Stimulated activated naive B cell treated with anti-CD40 and anti-IgM and Interleukin-4, amounts not matched to agents 10 μg/mL and 1 μg/mL and 100 μg/mL, for 72 hours (primary cell): ENCODE measurements around the gene EPHA7.
A peak's percentile ranks its signal among the peaks of the same experiment; 100 is the strongest.

Experiments used
- ATAC-seq, 2 donors: fragments of 150-1000 bp; cut with Tn5 transposase; replicated peaks; 2 replicates each; pipeline ENCODE4 v1.10.0; 2021; ENCODE audit warnings: moderate library complexity in 1 of 2
- DNase-seq: peaks from one replicate; pipeline ENCODE4 v3.0.0; 2021
- H3K27ac Mint-ChIP-seq: one replicate; pipeline ENCODE4 v1.8.0; 2022; ENCODE audit warnings: mild to moderate bottlenecking, mixed read lengths
- H3K27me3 Mint-ChIP-seq, 2 donors: one replicate each; pipeline ENCODE4 v1.8.0; 2022; ENCODE audit warnings: mixed read lengths in 2 of 2
- H3K36me3 Mint-ChIP-seq, 2 donors: one replicate each; pipeline ENCODE4 v1.8.0; 2022; ENCODE audit warnings: mixed read lengths in 2 of 2, mild to moderate bottlenecking in 1 of 2
- H3K4me1 Mint-ChIP-seq, 2 donors: one replicate each; pipeline ENCODE4 v1.8.0; 2022; ENCODE audit warnings: mixed read lengths in 2 of 2, mild to moderate bottlenecking in 1 of 2
- H3K4me3 Mint-ChIP-seq, 2 donors: one replicate each; pipeline ENCODE4 v1.8.0; 2022; ENCODE audit warnings: mild to moderate bottlenecking in 2 of 2, mixed read lengths in 2 of 2, moderate library complexity in 1 of 2
- H3K9me3 Mint-ChIP-seq, 2 donors: one replicate each; pipeline ENCODE4 v1.8.0; 2022; ENCODE audit warnings: mixed read lengths in 2 of 2, mild to moderate bottlenecking in 1 of 2

Gene EPHA7

GRCh38 chr6:93416571-93417420 lies 2.6 kb downstream of the EPHA7 start:
- peaks cover 39 to 50% of the 10 kb centered on the region in 2 donors for H3K27me3 Mint-ChIP-seq
- ATAC-seq (peak; percentile 13 to 23), DNase-seq (no peak)
- peak overlapping the region; percentile 39 to 68 for H3K4me3 Mint-ChIP-seq
- peaks cover 13 to 40% of the 10 kb centered on the region in 2 donors for H3K4me1 Mint-ChIP-seq
- H3K9me3 Mint-ChIP-seq: no peaks in the 10 kb centered on the region
- H3K36me3 Mint-ChIP-seq: peaks cover 2 to 3% of the 10 kb centered on the region in 2 donors
- H3K27ac Mint-ChIP-seq: no peak overlapping the region

- H3K4me3 Mint-ChIP-seq: no peak overlapping the region
- peaks cover 10 to 19% of the 10 kb centered on the region in 2 donors for H3K4me1 Mint-ChIP-seq
- ATAC-seq: no peak
- no peaks in the 10 kb centered on the region for H3K9me3 Mint-ChIP-seq
- H3K27ac Mint-ChIP-seq: no peak overlapping the region
- DNase-seq: no peak
- H3K36me3 Mint-ChIP-seq: no peaks in the 10 kb centered on the region
- H3K27me3 Mint-ChIP-seq: peaks cover 13 to 25% of the 10 kb centered on the region in 2 donors
Measured at GRCh38 chr6:93413190-93413589, 6.2 kb downstream of the EPHA7 start.

GRCh38 chr6:93412452-93412851 lies 6.9 kb downstream of the EPHA7 start:
- no peaks in the 10 kb centered on the region for H3K36me3 Mint-ChIP-seq
- no peak overlapping the region for H3K27ac Mint-ChIP-seq
- no peak overlapping the region for H3K4me3 Mint-ChIP-seq
- peaks cover 5 to 12% of the 10 kb centered on the region in 2 donors for H3K4me1 Mint-ChIP-seq
- DNase-seq (no peak), ATAC-seq (no peak)
- H3K27me3 Mint-ChIP-seq: peaks cover 7 to 17% of the 10 kb centered on the region in 2 donors
- no peaks in the 10 kb centered on the region for H3K9me3 Mint-ChIP-seq

- no peak for DNase-seq
- no peak for ATAC-seq
- no peaks in the 10 kb centered on the region for H3K27me3 Mint-ChIP-seq
- no peak overlapping the region for H3K4me3 Mint-ChIP-seq
- H3K4me1 Mint-ChIP-seq: no peaks in the 10 kb centered on the region
- no peaks in the 10 kb centered on the region for H3K9me3 Mint-ChIP-seq
- no peaks in the 10 kb centered on the region for H3K36me3 Mint-ChIP-seq
- H3K27ac Mint-ChIP-seq: no peak overlapping the region
Measured at GRCh38 chr6:93407186-93407585, 12.2 kb downstream of the EPHA7 start.

- no peak overlapping the region for H3K4me3 Mint-ChIP-seq
- peaks cover 0 to 4% of the 10 kb centered on the region in 2 donors for H3K9me3 Mint-ChIP-seq
- peaks cover 0 to 5% of the 10 kb centered on the region in 2 donors for H3K27me3 Mint-ChIP-seq
- no peaks in the 10 kb centered on the region for H3K4me1 Mint-ChIP-seq
- DNase-seq: no peak
- no peak overlapping the region for H3K27ac Mint-ChIP-seq
- no peaks in the 10 kb centered on the region for H3K36me3 Mint-ChIP-seq
- ATAC-seq: no peak
Measured at GRCh38 chr6:93403390-93403789, 16.0 kb downstream of the EPHA7 start.

GRCh38 chr6:93398723-93399122 lies 20.6 kb downstream of the EPHA7 start:
- H3K27ac Mint-ChIP-seq: no peak overlapping the region
- H3K4me1 Mint-ChIP-seq: no peaks in the 10 kb centered on the region
- peaks cover 0 to 4% of the 10 kb centered on the region in 2 donors for H3K9me3 Mint-ChIP-seq
- no peak overlapping the region for H3K4me3 Mint-ChIP-seq
- H3K27me3 Mint-ChIP-seq: peaks cover 0 to 5% of the 10 kb centered on the region in 2 donors
- H3K36me3 Mint-ChIP-seq: no peaks in the 10 kb centered on the region
- no peak for ATAC-seq
- no peak for DNase-seq

- ATAC-seq (no peak), DNase-seq (no peak)
- H3K4me1 Mint-ChIP-seq: no peaks in the 10 kb centered on the region
- no peaks in the 10 kb centered on the region for H3K36me3 Mint-ChIP-seq
- no peak overlapping the region for H3K4me3 Mint-ChIP-seq
- peaks cover 0 to 1% of the 10 kb centered on the region in 2 donors for H3K9me3 Mint-ChIP-seq
- peaks cover 0 to 2% of the 10 kb centered on the region in 2 donors for H3K27me3 Mint-ChIP-seq
- no peak overlapping the region for H3K27ac Mint-ChIP-seq
Measured at GRCh38 chr6:93394471-93394870, 24.9 kb downstream of the EPHA7 start.

GRCh38 chr6:93393554-93394074 lies 25.7 kb downstream of the EPHA7 start:
- Mint-ChIP-seq H3K27ac (no peak overlapping the region), H3K9me3 (no peaks in the 10 kb centered on the region), H3K36me3 (no peaks in the 10 kb centered on the region), H3K4me1 (no peaks in the 10 kb centered on the region), H3K27me3 (no peaks in the 10 kb centered on the region), H3K4me3 (no peak overlapping the region)
- DNase-seq: no peak
- no peak for ATAC-seq

GRCh38 chr6:93392797-93393196 lies 26.6 kb downstream of the EPHA7 start:
- no peaks in the 10 kb centered on the region for H3K27me3 Mint-ChIP-seq
- no peaks in the 10 kb centered on the region for H3K9me3 Mint-ChIP-seq
- H3K36me3 Mint-ChIP-seq: no peaks in the 10 kb centered on the region
- no peak for DNase-seq
- no peak overlapping the region for H3K27ac Mint-ChIP-seq
- no peak overlapping the region for H3K4me3 Mint-ChIP-seq
- H3K4me1 Mint-ChIP-seq: no peaks in the 10 kb centered on the region
- no peak for ATAC-seq

- no peak for DNase-seq
- no peaks in the 10 kb centered on the region for H3K4me1 Mint-ChIP-seq
- H3K27ac Mint-ChIP-seq: no peak overlapping the region
- no peak for ATAC-seq
- H3K27me3 Mint-ChIP-seq: no peaks in the 10 kb centered on the region
- H3K36me3 Mint-ChIP-seq: no peaks in the 10 kb centered on the region
- no peak overlapping the region for H3K4me3 Mint-ChIP-seq
- peaks cover 0 to 6% of the 10 kb centered on the region in 2 donors for H3K9me3 Mint-ChIP-seq
Measured at GRCh38 chr6:93391965-93392364, 27.4 kb downstream of the EPHA7 start.

GRCh38 chr6:93389192-93389591 lies 30.2 kb downstream of the EPHA7 start:
- Mint-ChIP-seq H3K27ac (no peak overlapping the region), H3K4me1 (no peaks in the 10 kb centered on the region), H3K36me3 (no peaks in the 10 kb centered on the region), H3K9me3 (peaks cover 2 to 6% of the 10 kb centered on the region in 2 donors), H3K4me3 (no peak overlapping the region), H3K27me3 (no peaks in the 10 kb centered on the region)
- DNase-seq (no peak), ATAC-seq (no peak)

GRCh38 chr6:93388070-93388469 lies 31.3 kb downstream of the EPHA7 start:
- no peak overlapping the region for H3K27ac Mint-ChIP-seq
- H3K4me1 Mint-ChIP-seq: no peaks in the 10 kb centered on the region
- H3K4me3 Mint-ChIP-seq: no peak overlapping the region
- H3K27me3 Mint-ChIP-seq: no peaks in the 10 kb centered on the region
- H3K36me3 Mint-ChIP-seq: no peaks in the 10 kb centered on the region
- no peak for DNase-seq
- H3K9me3 Mint-ChIP-seq: peaks cover 2 to 6% of the 10 kb centered on the region in 2 donors
- no peak for ATAC-seq

- Mint-ChIP-seq H3K4me1 (no peaks in the 10 kb centered on the region), H3K9me3 (peaks cover 0 to 5% of the 10 kb centered on the region in 2 donors), H3K36me3 (no peaks in the 10 kb centered on the region), H3K4me3 (no peak overlapping the region), H3K27ac (no peak overlapping the region), H3K27me3 (no peaks in the 10 kb centered on the region)
- no peak for ATAC-seq
- DNase-seq: no peak
Measured at GRCh38 chr6:93376026-93376540, 43.3 kb downstream of the EPHA7 start.

GRCh38 chr6:93373445-93373844 lies 45.9 kb downstream of the EPHA7 start:
- H3K27me3 Mint-ChIP-seq: no peaks in the 10 kb centered on the region
- no peak overlapping the region for H3K4me3 Mint-ChIP-seq
- ATAC-seq: no peak
- H3K4me1 Mint-ChIP-seq: no peaks in the 10 kb centered on the region
- DNase-seq: no peak
- peaks cover 0 to 5% of the 10 kb centered on the region in 2 donors for H3K9me3 Mint-ChIP-seq
- no peak overlapping the region for H3K27ac Mint-ChIP-seq
- no peaks in the 10 kb centered on the region for H3K36me3 Mint-ChIP-seq

- no peak overlapping the region for H3K4me3 Mint-ChIP-seq
- H3K9me3 Mint-ChIP-seq: no peaks in the 10 kb centered on the region
- H3K36me3 Mint-ChIP-seq: no peaks in the 10 kb centered on the region
- no peak for ATAC-seq
- H3K4me1 Mint-ChIP-seq: no peaks in the 10 kb centered on the region
- H3K27ac Mint-ChIP-seq: no peak overlapping the region
- no peaks in the 10 kb centered on the region for H3K27me3 Mint-ChIP-seq
- DNase-seq: no peak
Measured at GRCh38 chr6:93371756-93372155, 47.6 kb downstream of the EPHA7 start.
